AG04449 (cell line): ENCODE data around the gene PARP14.

ENCODE experiments used
- CTCF ChIA-PET: fragments of 350-600 bp; formaldehyde crosslinking; extraction: SDS; loops from one replicate; lab custom pipeline; 2021; ENCODE audit warnings: antibody characterized with exemption; lab: Yijun Ruan, JAX
- POLR2A ChIA-PET: fragments of 400-600, 350-600 bp; formaldehyde crosslinking; extraction: SDS; loops from one replicate; lab custom pipeline; 2020; ENCODE audit warnings: antibody characterized with exemption, inconsistent platforms; lab: Yijun Ruan, JAX
- DNase-seq: peaks from one replicate; pipeline ENCODE4 v3.0.0-alpha.2; 2010; ENCODE audit warnings: low read depth, low spot score
- H3K4me3 ChIP-seq: 2 replicates; pipeline ENCODE4 v1.5.1; 2011; ENCODE audit warnings: low read depth, mild to moderate bottlenecking, control low read depth, low read length
- CTCF ChIP-seq: IDR thresholded peaks from one replicate; pipeline ENCODE4 v1.5.1; 2011; ENCODE audit warnings: mild to moderate bottlenecking, moderate library complexity, low read length, control low read depth, inconsistent platforms; ENCODE audit not compliant: insufficient read depth; ENCODE audit errors: missing control alignments

Gene PARP14

DNA sequence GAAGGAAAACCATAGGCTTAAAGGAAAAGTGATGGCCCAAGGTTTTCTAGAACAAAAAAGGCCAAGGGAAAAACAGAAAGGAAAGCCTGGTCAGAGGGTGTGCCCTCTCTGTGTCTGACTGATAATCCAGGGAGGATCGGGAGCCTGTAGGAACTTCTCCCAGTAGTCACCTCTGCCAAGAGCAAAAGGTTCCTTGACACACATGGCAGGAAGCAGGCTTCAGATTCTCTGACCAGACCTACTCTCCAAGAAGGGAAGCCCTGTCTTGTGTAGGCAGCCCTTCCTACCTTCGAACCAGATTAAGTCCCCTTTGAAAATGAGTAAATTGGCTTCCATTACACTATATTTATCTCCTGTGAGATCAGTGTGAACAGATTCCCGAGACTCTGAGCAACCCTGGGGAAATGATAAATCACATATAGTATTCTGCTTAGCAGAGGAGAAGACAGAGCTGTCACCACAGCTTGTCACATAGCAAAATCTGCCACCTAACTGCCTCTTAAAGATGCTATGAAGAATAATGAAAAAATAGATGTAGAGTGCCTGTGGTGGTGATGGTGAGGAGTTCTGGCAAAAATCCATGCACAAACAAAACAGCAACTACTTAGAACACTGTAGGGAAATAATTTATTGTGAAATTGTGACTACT is 38.8 kb downstream of the PARP14 start:
- no peak overlapping the region for H3K4me3 ChIP-seq
- CTCF ChIA-PET: no interaction called here
- DNase-seq: no peak
- POLR2A ChIA-PET: no interaction called here
- no peak for TF ChIP-seq CTCF

- H3K4me3 ChIP-seq: no peak overlapping the region
- no peak for DNase-seq
- TF ChIP-seq CTCF: no peak
- CTCF ChIA-PET: no interaction called here
- POLR2A ChIA-PET: no interaction called here
These were observed 44.5 kb downstream of the PARP14 start for GRCh38 chr3:122725106-122725505.

- no peak for DNase-seq
- no peak for TF ChIP-seq CTCF
- ChIA-PET CTCF (no interaction called here), POLR2A (no interaction called here)
- H3K4me3 ChIP-seq: no peak overlapping the region
These were observed 46.7 kb downstream of the PARP14 start for GRCh38 chr3:122727294-122727693.

- DNase-seq: no peak
- ChIA-PET CTCF (no interaction called here), POLR2A (no interaction called here)
- H3K4me3 ChIP-seq: no peak overlapping the region
- TF ChIP-seq CTCF: no peak
These were observed 47.1 kb downstream of the PARP14 start for GRCh38 chr3:122727766-122728165.

GRCh38 chr3:122728186-122728585 is 47.5 kb downstream of the PARP14 start:
- POLR2A ChIA-PET: no interaction called here

More at GRCh38 chr3:122728186-122728585, 47.5 kb downstream of the PARP14 start:
- H3K4me3 ChIP-seq: no peak overlapping the region
- CTCF ChIA-PET: no interaction called here
- no peak for DNase-seq
- no peak for TF ChIP-seq CTCF
